ENCODE results near the gene MACC1. TPM values are rescaled to one million over a fixed set of nuclear protein-coding genes. Genes with fewer than 3 reads are reported as not detected.

The MACC1 gene
- total RNA-seq, 1 experiment from 2014 or later, result 190 TPM

- Mint-ChIP-seq H3K4me3 (ENCODE audit: low read depth, unreplicated experiment) (no peak overlapping the region), H3K36me3 (ENCODE audit: insufficient read depth, unreplicated experiment) (peaks cover 5% of the 10 kb centered on the region), H3K4me1 (ENCODE audit: low read depth, unreplicated experiment) (peaks cover 24% of the 10 kb centered on the region), H3K9me3 (ENCODE audit: low read depth, unreplicated experiment) (no peaks in the 10 kb centered on the region), H3K27ac (ENCODE audit: unreplicated experiment) (no peak overlapping the region), H3K27me3 (ENCODE audit: unreplicated experiment) (no peaks in the 10 kb centered on the region)
- no TSS peak for BruUV-seq (replicated peaks)
- CTCF ChIA-PET, result interaction anchor here (0.6 kb wide), 1 partner anchor 168 kb away, joined by 3 read pairs; no protein-coding TSS in a partner anchor
- no peak for TF ChIP-seq CTCF (IDR thresholded peaks at IDR 0.05; ENCODE audit: unreplicated experiment)
- intact Hi-C loops (cut with micrococcal nuclease; ENCODE audit: unreplicated experiment), result no loop called here
- no peak for DNase-seq
Observed at GRCh38 chr7:20113427-20114027, 103.7 kb downstream of the MACC1 start.

DNA sequence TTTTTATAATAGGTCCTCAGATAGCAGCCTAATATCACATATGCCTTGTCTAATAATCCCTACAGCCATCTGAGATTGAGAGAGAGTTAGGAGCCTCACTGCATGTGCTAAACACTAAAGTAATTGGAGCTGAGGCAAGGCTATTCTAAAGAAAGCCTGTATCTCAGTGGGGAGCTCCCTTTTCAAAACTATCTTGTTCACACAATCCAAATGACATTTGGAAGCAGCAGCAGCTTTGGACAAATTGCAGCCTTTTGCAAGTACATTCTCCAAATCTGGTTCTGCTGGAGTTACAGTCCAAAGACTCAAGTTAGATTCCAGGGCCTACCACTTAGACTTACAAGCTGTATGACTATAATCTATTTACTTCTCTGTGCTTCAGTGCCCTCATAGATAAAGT lies 104.5 kb downstream of the MACC1 start:
- no peak for TF ChIP-seq CTCF (IDR thresholded peaks at IDR 0.05; ENCODE audit: unreplicated experiment)
- no peak for DNase-seq

GRCh38 chr7:20111821-20112542 lies 105.2 kb downstream of the MACC1 start:
- TF ChIP-seq CTCF (IDR thresholded peaks at IDR 0.05; ENCODE audit: unreplicated experiment), result no peak
- CTCF ChIA-PET, result interaction anchor here (0.7 to 1.4 kb wide), 3 partner anchors 43 to 363 kb away, joined by 3 read pairs; no protein-coding TSS in a partner anchor
- BruUV-seq (replicated peaks), result no TSS peak
- Mint-ChIP-seq H3K4me3 (ENCODE audit: low read depth, unreplicated experiment) (no peak overlapping the region), H3K4me1 (ENCODE audit: low read depth, unreplicated experiment) (peaks cover 24% of the 10 kb centered on the region), H3K27ac (ENCODE audit: unreplicated experiment) (peak overlapping the region; percentile 23), H3K36me3 (ENCODE audit: insufficient read depth, unreplicated experiment) (no peaks in the 10 kb centered on the region), H3K27me3 (ENCODE audit: unreplicated experiment) (no peaks in the 10 kb centered on the region), H3K9me3 (ENCODE audit: low read depth, unreplicated experiment) (no peaks in the 10 kb centered on the region)
- intact Hi-C loops (cut with micrococcal nuclease; ENCODE audit: unreplicated experiment), result no loop called here
- DNase-seq, result no peak

More for the DNA sequence above, 104.5 kb downstream of the MACC1 start:
- intact Hi-C loops (cut with micrococcal nuclease; ENCODE audit: unreplicated experiment), result no loop called here
- no peak overlapping the region for H3K27ac Mint-ChIP-seq (ENCODE audit: unreplicated experiment)
- H3K36me3 Mint-ChIP-seq (ENCODE audit: insufficient read depth, unreplicated experiment), result no peaks in the 10 kb centered on the region
- H3K27me3 Mint-ChIP-seq (ENCODE audit: unreplicated experiment), result no peaks in the 10 kb centered on the region
- no peaks in the 10 kb centered on the region for H3K9me3 Mint-ChIP-seq (ENCODE audit: low read depth, unreplicated experiment)
- BruUV-seq (replicated peaks), result no TSS peak
- CTCF ChIA-PET, result interaction anchor here (0.7 to 1.4 kb wide), 3 partner anchors 43 to 364 kb away, joined by 3 read pairs; no protein-coding TSS in a partner anchor
- no peak overlapping the region for H3K4me3 Mint-ChIP-seq (ENCODE audit: low read depth, unreplicated experiment)
- peaks cover 24% of the 10 kb centered on the region for H3K4me1 Mint-ChIP-seq (ENCODE audit: low read depth, unreplicated experiment)

DNA sequence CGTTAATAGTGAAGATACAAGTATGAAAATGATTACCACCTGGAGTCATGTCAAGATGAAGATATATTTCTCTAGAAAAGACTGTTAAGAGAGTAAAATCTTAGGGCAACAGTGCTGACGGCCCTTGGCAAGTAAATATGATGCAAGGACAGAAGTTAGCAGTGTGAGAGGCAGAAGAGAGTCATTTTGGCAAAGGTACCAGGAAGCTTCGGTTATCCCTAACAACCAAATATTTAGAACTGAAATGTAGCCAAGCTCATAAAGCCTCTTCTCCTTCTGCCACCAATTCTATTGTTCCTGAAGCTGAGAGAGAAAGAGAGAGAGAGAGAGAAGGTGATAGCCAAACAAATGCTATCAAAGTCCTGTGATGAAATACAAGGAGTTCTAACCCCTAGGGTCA lies 109.6 kb downstream of the MACC1 start:
- intact Hi-C loops (cut with micrococcal nuclease; ENCODE audit: unreplicated experiment), result no loop called here
- H3K27ac Mint-ChIP-seq (ENCODE audit: unreplicated experiment), result no peak overlapping the region
- no TSS peak for BruUV-seq (replicated peaks)
- TF ChIP-seq CTCF (IDR thresholded peaks at IDR 0.05; ENCODE audit: unreplicated experiment), result no peak
- no peak for DNase-seq
- peaks cover 12% of the 10 kb centered on the region for H3K4me1 Mint-ChIP-seq (ENCODE audit: low read depth, unreplicated experiment)
- H3K4me3 Mint-ChIP-seq (ENCODE audit: low read depth, unreplicated experiment), result no peak overlapping the region
- no peaks in the 10 kb centered on the region for H3K9me3 Mint-ChIP-seq (ENCODE audit: low read depth, unreplicated experiment)
- CTCF ChIA-PET, result interaction anchor here (1.1 kb wide), 1 partner anchor 399 kb away, joined by 3 read pairs; the partner anchor contains the start of gene POLR1F
- peaks cover 5% of the 10 kb centered on the region for H3K36me3 Mint-ChIP-seq (ENCODE audit: insufficient read depth, unreplicated experiment)
- no peaks in the 10 kb centered on the region for H3K27me3 Mint-ChIP-seq (ENCODE audit: unreplicated experiment)
